Measurements from ENCODE around the gene CRADD.
"Not testable (repeated sequence)": the region's sequence is repeated elsewhere in the genome, so short reads cannot be mapped to it uniquely, and the experiment has no call there.

CRADD gene

GRCh38 chr12:93882763-93883162 lies 205.6 kb downstream of the CRADD start:
- no peak for DNase-seq

GRCh38 chr12:93883436-93884154 lies 206.4 kb downstream of the CRADD start:
- no peak for DNase-seq

- no peak for DNase-seq
These were observed 207.8 kb downstream of the CRADD start for GRCh38 chr12:93884794-93885460.

GRCh38 chr12:93885973-93886532 lies 208.9 kb downstream of the CRADD start:
- DNase-seq: not testable (repeated sequence)

- no peak for DNase-seq
These were observed 209.6 kb downstream of the CRADD start for GRCh38 chr12:93886533-93887511.

- no peak for DNase-seq
These were observed 211.8 kb downstream of the CRADD start for GRCh38 chr12:93888964-93889363.

- DNase-seq: no peak
These were observed 212.5 kb downstream of the CRADD start for GRCh38 chr12:93889516-93890212.

- DNase-seq: no peak
These were observed 215.5 kb downstream of the CRADD start for GRCh38 chr12:93892423-93893268.

GRCh38 chr12:93894391-93895088 lies 217.4 kb downstream of the CRADD start:
- no peak for DNase-seq

- DNase-seq: no peak
These were observed 217.9 kb downstream of the CRADD start for GRCh38 chr12:93895089-93895445.

GRCh38 chr12:93896427-93896826 lies 219.3 kb downstream of the CRADD start:
- no peak for DNase-seq

GRCh38 chr12:93896952-93897351 lies 219.8 kb downstream of the CRADD start:
- DNase-seq: no peak

GRCh38 chr12:93901739-93902138 lies 224.6 kb downstream of the CRADD start:
- no peak for DNase-seq

- DNase-seq: no peak
These were observed 225.0 kb downstream of the CRADD start for GRCh38 chr12:93902192-93902591.

GRCh38 chr12:93902736-93903562 lies 225.8 kb downstream of the CRADD start:
- DNase-seq: no peak

GRCh38 chr12:93904124-93904523 lies 226.9 kb downstream of the CRADD start:
- no peak for DNase-seq

- no peak for DNase-seq
These were observed 231.1 kb downstream of the CRADD start for GRCh38 chr12:93908264-93908663.

- no peak for DNase-seq
These were observed 231.8 kb downstream of the CRADD start for GRCh38 chr12:93908846-93909567.

GRCh38 chr12:93911396-93911795 lies 234.2 kb downstream of the CRADD start:
- DNase-seq: no peak

All from activated CD4-positive, alpha-beta T cell treated with anti-CD3 and anti-CD28 coated beads, Interleukin-10, Interleukin-2, amounts not matched to agents 100 ng/mL and 50 ng/mL, durations not matched to agents 16 hours and 8 hours (primary cell).